ENCODE measurements around the gene NAA20.

Gene NAA20

GRCh38 chr20:19976595-19977372, 40.4 kb upstream of the NAA20 start:
- no peak for TF ChIP-seq CTCF (IDR thresholded peaks at IDR 0.05; ENCODE audit: insufficient read depth, low read length, poor library complexity, severe bottlenecking)
- no peak for TF ChIP-seq EZH2phosphoT487 (conservative IDR thresholded peaks at IDR 0.05; ENCODE audit: low read length)
- peaks cover 3% of the 10 kb centered on the region; the same call in 1 of the 2 replicates for H3K27me3 ChIP-seq (ENCODE audit: low read length)
- H3K79me2 ChIP-seq (ENCODE audit: insufficient read depth, low read length) = no peaks in the 10 kb centered on the region
- H3K27ac ChIP-seq (ENCODE audit: low read depth, low read length) = no peak overlapping the region
- no peaks in the 10 kb centered on the region for H4K20me1 ChIP-seq (ENCODE audit: low read depth, low read length)
- no peaks in the 10 kb centered on the region for H3K9me2 ChIP-seq (replicated peaks; ENCODE audit: insufficient read depth, low read length)
- H3F3A ChIP-seq (ENCODE audit: insufficient read depth) = no peaks in the 10 kb centered on the region
- no peak overlapping the region for H3K4me3 ChIP-seq (ENCODE audit: insufficient read depth, low read length, poor library complexity, severe bottlenecking)
- no peak overlapping the region for H3K9ac ChIP-seq (ENCODE audit: low read length)
- H2AFZ ChIP-seq (ENCODE audit: low read depth, low read length, severe bottlenecking) = no peak overlapping the region
- H3K36me3 ChIP-seq (ENCODE audit: low read length) = no peaks in the 10 kb centered on the region
- H3K4me2 ChIP-seq (ENCODE audit: low read depth, low read length, poor library complexity, severe bottlenecking) = no peak overlapping the region
- no peaks in the 10 kb centered on the region for H3K9me3 ChIP-seq (ENCODE audit: insufficient read depth, low read length)

GRCh38 chr20:19977373-19977770, 39.8 kb upstream of the NAA20 start:
- H3K27ac ChIP-seq (ENCODE audit: low read depth, low read length) = no peak overlapping the region
- H3F3A ChIP-seq (ENCODE audit: insufficient read depth) = no peaks in the 10 kb centered on the region
- no peak overlapping the region for H3K4me2 ChIP-seq (ENCODE audit: low read depth, low read length, poor library complexity, severe bottlenecking)
- no peaks in the 10 kb centered on the region for H3K9me2 ChIP-seq (replicated peaks; ENCODE audit: insufficient read depth, low read length)
- H3K36me3 ChIP-seq (ENCODE audit: low read length) = no peaks in the 10 kb centered on the region
- H3K79me2 ChIP-seq (ENCODE audit: insufficient read depth, low read length) = no peaks in the 10 kb centered on the region
- no peaks in the 10 kb centered on the region for H3K9me3 ChIP-seq (ENCODE audit: insufficient read depth, low read length)
- H3K27me3 ChIP-seq (ENCODE audit: low read length) = peaks cover 3% of the 10 kb centered on the region; the same call in 1 of the 2 replicates
- TF ChIP-seq CTCF (IDR thresholded peaks at IDR 0.05; ENCODE audit: insufficient read depth, low read length, poor library complexity, severe bottlenecking) (no peak), EZH2phosphoT487 (conservative IDR thresholded peaks at IDR 0.05; ENCODE audit: low read length) (no peak)
- no peaks in the 10 kb centered on the region for H4K20me1 ChIP-seq (ENCODE audit: low read depth, low read length)
- H3K9ac ChIP-seq (ENCODE audit: low read length) = no peak overlapping the region
- no peak overlapping the region for H3K4me3 ChIP-seq (ENCODE audit: insufficient read depth, low read length, poor library complexity, severe bottlenecking)
- no peak overlapping the region for H2AFZ ChIP-seq (ENCODE audit: low read depth, low read length, severe bottlenecking)

- Histone ChIP-seq H2AFZ (ENCODE audit: low read depth, low read length, severe bottlenecking) (no peak overlapping the region), H4K20me1 (ENCODE audit: low read depth, low read length) (no peaks in the 10 kb centered on the region), H3K4me3 (ENCODE audit: insufficient read depth, low read length, poor library complexity, severe bottlenecking) (no peak overlapping the region), H3F3A (ENCODE audit: insufficient read depth) (no peaks in the 10 kb centered on the region), H3K9me3 (ENCODE audit: insufficient read depth, low read length) (no peaks in the 10 kb centered on the region), H3K9ac (ENCODE audit: low read length) (no peak overlapping the region), H3K79me2 (ENCODE audit: insufficient read depth, low read length) (no peaks in the 10 kb centered on the region), H3K36me3 (ENCODE audit: low read length) (no peaks in the 10 kb centered on the region), H3K27ac (ENCODE audit: low read depth, low read length) (no peak overlapping the region), H3K4me2 (ENCODE audit: low read depth, low read length, poor library complexity, severe bottlenecking) (no peak overlapping the region), H3K9me2 (replicated peaks; ENCODE audit: insufficient read depth, low read length) (no peaks in the 10 kb centered on the region), H3K27me3 (ENCODE audit: low read length) (peaks cover 3% of the 10 kb centered on the region; the same call in 1 of the 2 replicates)
- TF ChIP-seq CTCF (IDR thresholded peaks at IDR 0.05; ENCODE audit: insufficient read depth, low read length, poor library complexity, severe bottlenecking) (no peak), EZH2phosphoT487 (conservative IDR thresholded peaks at IDR 0.05; ENCODE audit: low read length) (no peak)
These were observed 38.5 kb upstream of the NAA20 start for GRCh38 chr20:19978511-19979210.

All from SU-DHL-6 (cell line).